Endothelial cell of hepatic sinusoid (primary cell): ENCODE measurements around the gene B3GALT5.
"Not testable (repeated sequence)": the region's sequence is repeated elsewhere in the genome, so short reads cannot be mapped to it uniquely, and the experiment has no call there.

ENCODE experiments used
- in situ Hi-C: cut with HindIII; loops from 2 replicates; pipeline ENCODE4 v1.10.0; 2017; ENCODE audit warnings: low sequenced_read_pairs

B3GALT5 gene

GRCh38 chr21:39688010-39688409, 75.3 kb downstream of the B3GALT5 start:
- in situ Hi-C loops = no loop called here

GRCh38 chr21:39689860-39690259, 77.1 kb downstream of the B3GALT5 start:
- in situ Hi-C loops = not testable (repeated sequence)

GRCh38 chr21:39690454-39690853, 77.7 kb downstream of the B3GALT5 start:
- in situ Hi-C loops = no loop called here

GRCh38 chr21:39694750-39695149, 82.0 kb downstream of the B3GALT5 start:
- in situ Hi-C loops = no loop called here

GRCh38 chr21:39696196-39696595, 83.5 kb downstream of the B3GALT5 start:
- in situ Hi-C loops = no loop called here

GRCh38 chr21:39696618-39697017, 83.9 kb downstream of the B3GALT5 start:
- in situ Hi-C loops = no loop called here

GRCh38 chr21:39700318-39700717, 87.6 kb downstream of the B3GALT5 start:
- in situ Hi-C loops = loop anchor here (10.0 kb wide), 1 partner anchor 186 kb away; no protein-coding TSS in a partner anchor

GRCh38 chr21:39703578-39703977, 90.8 kb downstream of the B3GALT5 start:
- in situ Hi-C loops = loop anchor here (10.0 kb wide), 1 partner anchor 189 kb away; no protein-coding TSS in a partner anchor

GRCh38 chr21:39705849-39706248, 93.1 kb downstream of the B3GALT5 start:
- in situ Hi-C loops = loop anchor here (10.0 kb wide), 1 partner anchor 191 kb away; no protein-coding TSS in a partner anchor

GRCh38 chr21:39707316-39707715, 94.6 kb downstream of the B3GALT5 start:
- in situ Hi-C loops = loop anchor here (10.0 kb wide), 1 partner anchor 193 kb away; no protein-coding TSS in a partner anchor

GRCh38 chr21:39710866-39711265, 98.1 kb downstream of the B3GALT5 start:
- in situ Hi-C loops = no loop called here

GRCh38 chr21:39712273-39712672, 99.5 kb downstream of the B3GALT5 start:
- in situ Hi-C loops = no loop called here

- in situ Hi-C loops = no loop called here
Observed at GRCh38 chr21:39712976-39713375, 100.2 kb downstream of the B3GALT5 start.

- in situ Hi-C loops = no loop called here
Observed at GRCh38 chr21:39713905-39714304, 101.2 kb downstream of the B3GALT5 start.

GRCh38 chr21:39714331-39714730, 101.6 kb downstream of the B3GALT5 start:
- in situ Hi-C loops = no loop called here

- in situ Hi-C loops = no loop called here
Observed at GRCh38 chr21:39715804-39716397, 103.2 kb downstream of the B3GALT5 start.

GRCh38 chr21:39720126-39720778, 107.5 kb downstream of the B3GALT5 start:
- in situ Hi-C loops = no loop called here

- in situ Hi-C loops = no loop called here
Observed at GRCh38 chr21:39721885-39722284, 109.1 kb downstream of the B3GALT5 start.
